Small intestine (tissue), 7 donors: Measurements from ENCODE around the gene VPS4B. TPM values are rescaled to one million over a fixed set of nuclear protein-coding genes. Genes with fewer than 3 reads are reported as not detected.

Source experiments
- DNase-seq, 2 donors: peaks; one replicate each; pipeline versions ENCODE4 v3.0.0 to v3.0.0-alpha.2; 2013
- FAIRE-seq: peaks from 2 replicates; lab custom pipeline; 2012; peaks lifted over from hg19 to GRCh38; lab: Jason Lieb, UNC
- H3K27ac ChIP-seq, 3 donors: one replicate each; pipeline ENCODE4 v1.5.1; 2013; ENCODE audit warnings: low read length in 2 of 3, mild to moderate bottlenecking in 2 of 3, control low read depth in 1 of 3, inconsistent platforms in 1 of 3, low read depth in 1 of 3, moderate library complexity in 1 of 3
- H3K27me3 ChIP-seq, 3 donors: one replicate each; pipeline ENCODE4 v1.6.1; 2013; ENCODE audit warnings: low read length in 3 of 3, inconsistent platforms in 1 of 3; ENCODE audit not compliant: control insufficient read depth in 3 of 3, insufficient read depth in 3 of 3
- H3K36me3 ChIP-seq, 3 donors: one replicate each; pipeline ENCODE4 v1.6.1; 2013; ENCODE audit warnings: low read length in 3 of 3, inconsistent platforms in 1 of 3, low read depth in 1 of 3, mild to moderate bottlenecking in 1 of 3, moderate library complexity in 1 of 3; ENCODE audit not compliant: control insufficient read depth in 3 of 3, insufficient read depth in 2 of 3
- H3K4me1 ChIP-seq, 3 donors: one replicate each; pipeline ENCODE4 v1.6.1; 2013; ENCODE audit warnings: low read length in 2 of 3, inconsistent platforms in 1 of 3, low read depth in 1 of 3, mild to moderate bottlenecking in 1 of 3, moderate library complexity in 1 of 3; ENCODE audit not compliant: control insufficient read depth in 3 of 3, insufficient read depth in 2 of 3
- H3K4me3 ChIP-seq, 3 donors: one replicate each; pipeline ENCODE4 v1.5.1; 2013; ENCODE audit warnings: low read length in 3 of 3, control low read depth in 1 of 3, inconsistent platforms in 1 of 3, low read depth in 1 of 3, mild to moderate bottlenecking in 1 of 3, moderate library complexity in 1 of 3
- H3K9me3 ChIP-seq, 2 donors: one replicate each; pipeline ENCODE4 v1.6.1; 2013; ENCODE audit warnings: low read depth in 1 of 2, low read length in 1 of 2; ENCODE audit not compliant: control insufficient read depth in 2 of 2, insufficient read depth in 1 of 2
- WGBS, 3 donors: extraction: QIAGEN DNeasy Blood & Tissue Kit; methylation state at CpG; one replicate each; pipeline ENCODE4 v1.1.7; 2013; 5-methylcytosine and 5-hydroxymethylcytosine counted together
- polyA plus RNA-seq, 4 donors: library from polyadenylated mRNA; stranded (reverse) in 3 of 4; unstranded in 1 of 4; fragments of 200-250 nt in 3 of 4; fragments of 120-200 nt in 1 of 4; gene quantifications; one replicate each; pipeline versions ENCODE4 v1.2.1 to v1.2.3, GENCODE V29; 2013
- donor health status: healthy with polysubstance abuse.
- donor health status: control.
- donor health status: control.
- donor health status: Bipolar disorder and iron deficiency.
- donor health status: healthy.

The VPS4B gene
- polyA plus RNA-seq, 4 donors = 27.2 to 61.7 (median 33.7) TPM

- H3K36me3 ChIP-seq = peaks cover 17 to 67% (median 18%) of the 10 kb centered on the region in 3 donors
- no peak for DNase-seq
- H3K4me1 ChIP-seq = no peaks in the 10 kb centered on the region
- no peak overlapping the region for H3K27ac ChIP-seq
- 53 to 61% (median 57%) methylated on average over 7 of the region's 7 CpGs for WGBS, 3 donors
- no peak overlapping the region for H3K4me3 ChIP-seq
- no peak for FAIRE-seq
- H3K27me3 ChIP-seq = no peaks in the 10 kb centered on the region
- H3K9me3 ChIP-seq = no peaks in the 10 kb centered on the region
Observed at GRCh38 chr18:63346031-63346430, 76.2 kb downstream of the VPS4B start.

- no peaks in the 10 kb centered on the region for H3K27me3 ChIP-seq
- FAIRE-seq (no peak), DNase-seq (no peak)
- peaks cover 15 to 64% (median 19%) of the 10 kb centered on the region in 3 donors for H3K36me3 ChIP-seq
- H3K9me3 ChIP-seq = no peaks in the 10 kb centered on the region
- 50 to 74% (median 63%) methylated on average over 2 of the region's 2 CpGs for WGBS, 3 donors
- H3K27ac ChIP-seq = no peak overlapping the region
- no peaks in the 10 kb centered on the region for H3K4me1 ChIP-seq
- no peak overlapping the region for H3K4me3 ChIP-seq
Observed at GRCh38 chr18:63344918-63345317, 77.4 kb downstream of the VPS4B start.

GRCh38 chr18:63344263-63344662 is 78.0 kb downstream of the VPS4B start:
- H3K4me3 ChIP-seq = no peak overlapping the region
- FAIRE-seq (no peak), DNase-seq (peak; percentile 20 to 22)
- H3K27me3 ChIP-seq = no peaks in the 10 kb centered on the region
- WGBS, 3 donors = 23 to 69% (median 43%) methylated on average over 5 of the region's 5 CpGs
- H3K27ac ChIP-seq = no peak overlapping the region
- no peaks in the 10 kb centered on the region for H3K4me1 ChIP-seq
- H3K9me3 ChIP-seq = no peaks in the 10 kb centered on the region
- peaks cover 13 to 61% (median 15%) of the 10 kb centered on the region in 3 donors for H3K36me3 ChIP-seq

GRCh38 chr18:63342206-63342605 is 80.1 kb downstream of the VPS4B start:
- Histone ChIP-seq H3K27me3 (no peaks in the 10 kb centered on the region), H3K27ac (no peak overlapping the region), H3K4me3 (no peak overlapping the region), H3K4me1 (no peaks in the 10 kb centered on the region), H3K36me3 (peaks cover 12 to 56% (median 12%) of the 10 kb centered on the region in 3 donors), H3K9me3 (no peaks in the 10 kb centered on the region)
- DNase-seq (peak in 1 of 2 donors; percentile 48), FAIRE-seq (no peak)
- WGBS, 3 donors = 45 to 69% (median 62%) methylated on average over 5 of the region's 5 CpGs

- H3K27me3 ChIP-seq = no peaks in the 10 kb centered on the region
- WGBS, 3 donors = 29 to 54% (median 29%) methylated on average over 4 of the region's 4 CpGs
- no peaks in the 10 kb centered on the region for H3K9me3 ChIP-seq
- DNase-seq (peak in 1 of 2 donors; percentile 35), FAIRE-seq (no peak)
- H3K27ac ChIP-seq = no peak overlapping the region
- no peak overlapping the region for H3K4me3 ChIP-seq
- peaks cover 9 to 47% (median 16%) of the 10 kb centered on the region in 3 donors for H3K36me3 ChIP-seq
- no peaks in the 10 kb centered on the region for H3K4me1 ChIP-seq
Observed at GRCh38 chr18:63339920-63340484, 82.3 kb downstream of the VPS4B start.

Other genes starting within 250 kb of the VPS4B start
- 1 to 10 TPM in 3 of 4 donors, under 1 TPM in 1; 0.89 to 7.2 (median 3.8) TPM for gene BCL2, start 102.7 kb downstream of the VPS4B start, polyA plus RNA-seq
- 10 to 100 TPM in 2 of 4 donors, 1 to 10 TPM in 2; 5.8 to 40.6 (median 16.2) TPM for gene KDSR, start 55.3 kb downstream of the VPS4B start, polyA plus RNA-seq
- 10 to 100 TPM in 2 of 4 donors, 1 to 10 TPM in 1, under 1 TPM in 1; 0.22 to 13.2 (median 6.8) TPM for gene SERPINB5, start 54.5 kb upstream of the VPS4B start, polyA plus RNA-seq
- not detected for gene SERPINB12, start 119.9 kb upstream of the VPS4B start, polyA plus RNA-seq
- not detected for gene SERPINB13, start 164.9 kb upstream of the VPS4B start, polyA plus RNA-seq
- not detected for gene SERPINB4, start 221.8 kb upstream of the VPS4B start, polyA plus RNA-seq
- gene SERPINB3, start 239.4 kb upstream of the VPS4B start, polyA plus RNA-seq = under 1 TPM in 2 of 4 donors, not detected in 2; 0.06 to 0.81 TPM